Heart left ventricle (tissue), 16 donors: Measurements from ENCODE around the gene FPR1. TPM values are rescaled to one million over a fixed set of nuclear protein-coding genes. Genes with fewer than 3 reads are reported as not detected.

Experiments
- ATAC-seq, 4 donors: fragments of 200-7000 bp; cut with Tn5 transposase; one replicate each; pipeline ENCODE4 v1.9.1; 2020 to 2022; ENCODE audit warnings: moderate library complexity in 4 of 4, mild to moderate bottlenecking in 3 of 4, moderate number of reproducible peaks in 1 of 4
- DNase-seq, 5 donors: peaks; one replicate each; pipeline ENCODE4 v3.0.0-alpha.2; 2020
- H3K27ac ChIP-seq, 12 donors: fragments of 200-600 bp; sonication (generic) in 4 of 12; one replicate each; pipeline versions ENCODE4 v1.5.0 to v1.8.0; 2016 to 2022; ENCODE audit warnings: mild to moderate bottlenecking in 2 of 12
- H3K27me3 ChIP-seq, 9 donors: fragments of 200-600 bp; sonication (generic) in 2 of 9; one replicate each; pipeline versions ENCODE4 v1.5.1 to v1.8.0; 2016 to 2022; ENCODE audit warnings: mild to moderate bottlenecking in 3 of 9
- H3K36me3 ChIP-seq, 9 donors: fragments of 200-600 bp; sonication (generic) in 2 of 9; one replicate each; pipeline versions ENCODE4 v1.5.0 to v1.8.0; 2018 to 2022; ENCODE audit warnings: mild to moderate bottlenecking in 2 of 9
- H3K4me1 ChIP-seq, 12 donors: fragments of 200-600 bp; sonication (generic) in 4 of 12; one replicate each; pipeline versions ENCODE4 v1.5.0 to v1.8.0; 2016 to 2022; ENCODE audit warnings: mild to moderate bottlenecking in 3 of 12
- H3K4me3 ChIP-seq, 12 donors: fragments of 200-600 bp; sonication (generic) in 4 of 12; one replicate each; pipeline versions ENCODE4 v1.5.0 to v1.8.0; 2017 to 2022; ENCODE audit warnings: mild to moderate bottlenecking in 9 of 12, moderate library complexity in 4 of 12
- H3K9me3 ChIP-seq, 12 donors: fragments of 200-600 bp; sonication (generic) in 4 of 12; one replicate each; pipeline versions ENCODE4 v1.5.0 to v1.8.0; 2016 to 2022; ENCODE audit warnings: mild to moderate bottlenecking in 1 of 12
- POLR2A ChIP-seq, 2 donors: fragments of 450-650 bp; IDR thresholded peaks; one replicate each; pipeline ENCODE4 v1.6.1; 2017; ENCODE audit warnings: antibody characterized with exemption in 2 of 2, mild to moderate bottlenecking in 2 of 2, moderate library complexity in 2 of 2
- WGBS, 4 donors: extraction: QIAGEN DNeasy Blood & Tissue Kit in 2 of 4; methylation state at CpG; one replicate each; pipeline versions ENCODE4 v1.1.5 to v1.1.7; 2013 to 2018; 5-methylcytosine and 5-hydroxymethylcytosine counted together
- intact Hi-C, 10 donors: fragments of 100-400 bp; cut with DNase I; formaldehyde crosslinking; loops; one replicate each; pipeline versions ENCODE4 v1.11.1 to v1.14.2; 2022
- polyA plus RNA-seq, 2 donors: library from polyadenylated mRNA; stranded (reverse); fragments of 200-250 nt; gene quantifications; one replicate each; pipeline ENCODE4 v1.2.3, GENCODE V29; 2013
- total RNA-seq, 9 donors: library from RNA; depleted of rRNA in 2 of 9; stranded (reverse); fragments of >200 nt in 2 of 9; fragmentation: NEBNext Ultra II Directional in 3 of 9; extraction: Animal tissue kit (Norgen Biotek cat#: 25700) in 3 of 9; gene quantifications; one replicate each; pipeline versions ENCODE4 v1.1.0 to v1.2.4, GENCODE V29; 2016 to 2023
- TF ChIP-seq, protein P1 (sequence below), 12 donors: fragments of 200-600 bp; sonication (generic) in 4 of 12; IDR thresholded peaks; one replicate each; pipeline versions ENCODE4 v1.5.0 to v1.8.0; 2018 to 2022; ENCODE audit warnings: antibody characterized with exemption in 12 of 12, mild to moderate bottlenecking in 5 of 12
- donor health status: ischemic (EF 13 %, LVEDD 7.1; RV severe dilation, severe dysfunction).
- donor health status: healthy with polysubstance abuse.
- donor health status: DM: no; HTN: yes; CAD: no.
- donor health status: DM: no; HTN: no; CAD: no.
- donor health status: ischemic (EF 25% LVEDD 6.9; RV normal size, moderate dysfunction).
- donor health status: ischemic (EF 25% LVEDD 5.7; RV mildly dilated, moderate dysfunction).
- donor health status: healthy.
- donor health status: DM: yes; HTN: yes; CAD: no.
- donor health status: ischemic (EF 35%, LVEDD 5.7; RV mildly dilated, moderate dysfunction).
- donor health status: nonischemic (EF 11% LVEDD 7.7; RV severe dilation, severe dysfunction).
- donor health status: DM: yes; HTN: yes; CAD: no.
- donor health status: PGD.
- donor health status: ischemic (EF 29% LVEDD 5.4; RV normal size, mild dysfunction).
- donor health status: nonischemic (EF 23%, LVEDD 6.1; RV moderate dilation, normal function).

The FPR1 gene
- total and polyA plus RNA-seq, 11 donors: 0.15 to 39.4 (median 4.7) TPM

DNA sequence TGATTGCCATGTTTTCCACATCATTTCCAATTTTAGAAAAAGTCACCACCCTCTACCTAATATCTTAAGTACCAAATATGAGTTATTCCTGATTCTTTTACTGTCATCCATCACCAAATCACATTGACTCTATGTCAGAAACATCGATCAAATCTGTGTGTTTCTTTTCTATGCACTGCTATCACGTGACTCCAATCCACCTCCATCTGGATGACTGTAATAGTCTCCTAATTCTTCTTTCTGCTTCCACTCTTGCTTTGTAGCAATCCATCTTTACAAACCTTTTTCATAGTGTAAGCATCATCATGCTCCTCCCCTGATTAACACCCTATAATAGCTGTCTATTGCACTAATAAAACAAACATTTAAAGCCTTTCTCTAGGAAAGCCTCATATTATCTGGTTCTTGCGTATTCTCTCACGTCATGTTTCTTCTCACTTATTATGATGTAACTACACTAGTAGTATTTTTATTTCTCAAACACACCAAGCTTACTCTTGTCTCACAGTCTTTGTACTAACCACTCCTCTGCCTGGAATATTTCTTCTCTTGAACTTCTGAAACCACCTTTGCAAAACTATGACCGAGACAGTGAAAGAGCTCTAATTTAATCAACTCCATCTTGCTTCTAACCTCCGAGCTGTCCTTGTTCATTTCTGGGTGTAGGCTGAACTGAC is 32.6 kb upstream of the FPR1 start:
- no peak for ATAC-seq
- Histone ChIP-seq H3K9me3 (no peaks in the 10 kb centered on the region), H3K27me3 (no peaks in the 10 kb centered on the region), H3K4me3 (no peak overlapping the region), H3K27ac (peak overlapping the region in 7 of 12 donors; percentile 17 to 87 (median 32)), H3K4me1 (peaks cover 0 to 71% (median 5%) of the 10 kb centered on the region in 12 donors), H3K36me3 (no peaks in the 10 kb centered on the region)
- no peak for DNase-seq
- WGBS, 4 donors: 56 to 65% (median 61%) methylated on average over 6 of the region's 6 CpGs
- intact Hi-C loops: loop anchor here in 1 of 10 donors (10.0 kb wide), 1 partner anchor 309 kb away; the partner anchor contains the start of gene CEACAM18
- TF ChIP-seq POLR2A (IDR thresholded peaks at IDR 0.05): no peak
- TF ChIP-seq, protein P1, sequence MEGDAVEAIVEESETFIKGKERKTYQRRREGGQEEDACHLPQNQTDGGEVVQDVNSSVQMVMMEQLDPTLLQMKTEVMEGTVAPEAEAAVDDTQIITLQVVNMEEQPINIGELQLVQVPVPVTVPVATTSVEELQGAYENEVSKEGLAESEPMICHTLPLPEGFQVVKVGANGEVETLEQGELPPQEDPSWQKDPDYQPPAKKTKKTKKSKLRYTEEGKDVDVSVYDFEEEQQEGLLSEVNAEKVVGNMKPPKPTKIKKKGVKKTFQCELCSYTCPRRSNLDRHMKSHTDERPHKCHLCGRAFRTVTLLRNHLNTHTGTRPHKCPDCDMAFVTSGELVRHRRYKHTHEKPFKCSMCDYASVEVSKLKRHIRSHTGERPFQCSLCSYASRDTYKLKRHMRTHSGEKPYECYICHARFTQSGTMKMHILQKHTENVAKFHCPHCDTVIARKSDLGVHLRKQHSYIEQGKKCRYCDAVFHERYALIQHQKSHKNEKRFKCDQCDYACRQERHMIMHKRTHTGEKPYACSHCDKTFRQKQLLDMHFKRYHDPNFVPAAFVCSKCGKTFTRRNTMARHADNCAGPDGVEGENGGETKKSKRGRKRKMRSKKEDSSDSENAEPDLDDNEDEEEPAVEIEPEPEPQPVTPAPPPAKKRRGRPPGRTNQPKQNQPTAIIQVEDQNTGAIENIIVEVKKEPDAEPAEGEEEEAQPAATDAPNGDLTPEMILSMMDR (IDR thresholded peaks at IDR 0.05): no peak

DNA sequence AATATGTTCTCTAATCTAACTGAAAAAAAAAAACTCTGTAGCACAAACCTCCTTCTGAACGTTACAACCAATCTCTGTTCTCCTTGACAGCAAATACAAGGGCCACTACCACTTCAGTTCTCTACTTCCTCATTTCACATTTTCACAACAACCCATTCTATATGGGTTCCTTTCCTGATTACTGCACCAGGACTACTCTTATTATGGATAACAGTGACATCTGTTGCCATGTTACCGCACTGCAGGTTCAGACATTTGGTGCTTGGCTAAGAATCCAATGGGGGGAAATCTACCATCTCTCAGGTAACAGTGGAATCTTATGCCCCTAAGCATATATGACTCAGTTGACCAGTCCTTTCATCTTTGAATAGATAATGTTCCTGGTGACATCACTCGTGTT is 31.7 kb upstream of the FPR1 start:
- intact Hi-C loops: loop anchor here in 1 of 10 donors (10.0 kb wide), 1 partner anchor 309 kb away; the partner anchor contains the start of gene CEACAM18
- no peak for TF ChIP-seq POLR2A (IDR thresholded peaks at IDR 0.05)
- TF ChIP-seq, protein P1 (IDR thresholded peaks at IDR 0.05): peak in 4 of 12 donors; percentile 15 to 28 (median 20)

DNA sequence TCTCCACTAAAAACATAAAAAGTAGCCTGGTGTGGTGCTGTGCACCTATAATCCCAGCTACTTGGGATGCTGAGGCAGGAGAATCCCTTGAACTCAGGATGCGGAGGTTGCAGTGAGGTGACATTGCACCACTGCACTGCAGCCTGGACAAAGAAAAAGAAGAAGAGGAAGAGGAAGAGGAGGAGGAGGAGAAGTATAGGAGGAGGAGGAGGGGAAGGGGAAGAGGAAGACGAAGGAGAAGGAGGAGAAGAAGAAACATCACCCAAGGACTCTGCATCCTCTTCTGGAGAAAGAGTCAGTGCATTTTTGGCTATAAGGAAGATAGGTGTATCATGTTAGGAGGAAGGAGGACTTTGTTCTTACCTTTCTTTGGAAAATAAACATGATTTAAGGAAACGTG is 30.3 kb upstream of the FPR1 start:
- WGBS, 4 donors: 55 to 62% (median 58%) methylated on average over 3 of the region's 3 CpGs
- peaks cover 0 to 71% (median 8%) of the 10 kb centered on the region in 12 donors for H3K4me1 ChIP-seq

More for the DNA sequence above, 31.7 kb upstream of the FPR1 start:
- DNase-seq: no peak
- Histone ChIP-seq H3K27me3 (peaks cover 0 to 3% (median 0%) of the 10 kb centered on the region in 9 donors), H3K4me1 (peaks cover 0 to 76% (median 5%) of the 10 kb centered on the region in 12 donors), H3K27ac (peak overlapping the region in 1 of 12 donors; percentile 87), H3K4me3 (no peak overlapping the region), H3K36me3 (no peaks in the 10 kb centered on the region), H3K9me3 (no peaks in the 10 kb centered on the region)
- ATAC-seq: peak in 3 of 4 donors; percentile 17 to 46 (median 23)
- 37 to 50% (median 40%) methylated on average over 3 of the region's 3 CpGs for WGBS, 4 donors

DNA sequence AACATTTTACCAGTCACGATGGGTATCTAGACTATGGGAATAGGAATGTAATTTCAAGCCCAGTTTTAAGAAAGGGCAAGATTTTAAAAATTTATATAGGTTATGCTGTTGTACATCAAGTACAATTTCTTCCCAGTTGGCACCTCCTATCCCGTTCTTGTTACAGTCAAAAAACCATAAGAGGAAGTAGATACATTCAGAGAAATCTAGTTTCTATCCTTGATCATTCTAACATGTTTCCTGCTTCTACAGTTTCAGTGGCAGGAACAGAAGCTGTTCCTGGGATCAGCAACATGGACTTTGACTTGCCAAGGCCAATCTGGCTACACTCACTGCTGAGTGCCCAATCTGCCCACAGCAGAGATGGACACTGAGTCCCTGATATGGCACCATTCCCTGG is 28.6 kb upstream of the FPR1 start:
- DNase-seq: no peak
- intact Hi-C loops: loop anchor here in 1 of 10 donors (10.0 kb wide), 1 partner anchor 305 kb away; the partner anchor contains the start of gene CEACAM18
- WGBS, 4 donors: 57 to 60% (median 58%) methylated on average over 2 of the region's 2 CpGs
- no peak for ATAC-seq
- peak overlapping the region in 1 of 12 donors; percentile 5 for H3K27ac ChIP-seq
- no peaks in the 10 kb centered on the region for H3K9me3 ChIP-seq
- no peak overlapping the region for H3K4me3 ChIP-seq
- no peak for TF ChIP-seq POLR2A (IDR thresholded peaks at IDR 0.05)
- TF ChIP-seq, protein P1 (IDR thresholded peaks at IDR 0.05): no peak
- peaks cover 0 to 55% (median 3%) of the 10 kb centered on the region in 12 donors for H3K4me1 ChIP-seq
- H3K27me3 ChIP-seq: peaks cover 0 to 8% (median 0%) of the 10 kb centered on the region in 9 donors
- H3K36me3 ChIP-seq: no peaks in the 10 kb centered on the region

More for the DNA sequence above, 30.3 kb upstream of the FPR1 start:
- ATAC-seq (no peak), DNase-seq (no peak)
- Histone ChIP-seq H3K4me3 (no peak overlapping the region), H3K27ac (no peak overlapping the region), H3K36me3 (no peaks in the 10 kb centered on the region), H3K9me3 (no peaks in the 10 kb centered on the region), H3K27me3 (peaks cover 0 to 4% (median 0%) of the 10 kb centered on the region in 9 donors)
- TF ChIP-seq POLR2A (IDR thresholded peaks at IDR 0.05): no peak
- TF ChIP-seq, protein P1 (IDR thresholded peaks at IDR 0.05): no peak
- intact Hi-C loops: loop anchor here in 1 of 10 donors (10.0 kb wide), 1 partner anchor 307 kb away; the partner anchor contains the start of gene CEACAM18
